Esophagus squamous epithelium (tissue), 4 donors: ENCODE measurements around the gene STRBP.

Experiments
- CTCF ChIP-seq, 6 experiments: fragments of 450-650 bp in 4 of 6; fragments of 200-600 bp in 2 of 6; sonication (generic) in 2 of 6; IDR thresholded peaks; one replicate each; pipeline ENCODE4 v1.5.1; 2016 to 2019; ENCODE audit warnings: antibody characterized with exemption in 6 of 6, mild to moderate bottlenecking in 4 of 6, moderate library complexity in 4 of 6
- POLR2A ChIP-seq, 4 donors: fragments of 450-650 bp; IDR thresholded peaks; one replicate each; pipeline ENCODE4 v1.6.1; 2017; ENCODE audit warnings: antibody characterized with exemption in 4 of 4, mild to moderate bottlenecking in 4 of 4, moderate library complexity in 3 of 4

DNA sequence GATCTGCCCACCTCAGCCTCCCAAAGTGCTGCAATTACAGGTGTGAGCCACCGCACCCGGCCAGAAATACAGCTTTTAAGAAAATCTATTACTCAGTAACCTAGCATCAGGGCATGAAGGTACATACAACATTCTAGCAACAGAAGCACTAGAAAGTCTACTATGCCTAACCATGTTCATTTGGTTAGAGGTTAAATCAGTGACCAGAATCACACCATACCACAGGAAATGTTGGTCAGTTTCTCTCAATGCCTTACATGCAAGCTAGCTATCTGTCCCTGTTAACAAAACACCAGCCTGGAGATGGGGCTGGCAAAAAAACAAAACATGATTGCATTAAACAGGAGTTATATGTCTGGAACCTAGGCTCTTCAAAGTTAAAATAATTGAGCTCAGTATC is 104.1 kb downstream of the STRBP start:
- TF ChIP-seq CTCF (IDR thresholded peaks at IDR 0.05) (no peak), POLR2A (IDR thresholded peaks at IDR 0.05) (no peak)
